ENCODE data around the gene PLA2G5.

Gene PLA2G5

GRCh38 chr1:20090119-20090518 lies 20.1 kb downstream of the PLA2G5 start:
- no peak for DNase-seq (ENCODE audit: low read depth in 2 of 2)

- DNase-seq (ENCODE audit: low read depth in 2 of 2) = no peak
Measured at GRCh38 chr1:20090641-20091040, 20.6 kb downstream of the PLA2G5 start.

- no peak for DNase-seq (ENCODE audit: low read depth in 2 of 2)
Measured at GRCh38 chr1:20093303-20093702, 23.3 kb downstream of the PLA2G5 start.

GRCh38 chr1:20093940-20094391 lies 24.0 kb downstream of the PLA2G5 start:
- DNase-seq (ENCODE audit: low read depth in 2 of 2) = no peak

GRCh38 chr1:20095564-20096434 lies 25.8 kb downstream of the PLA2G5 start:
- DNase-seq (ENCODE audit: low read depth in 2 of 2) = no peak

- DNase-seq (ENCODE audit: low read depth in 2 of 2) = no peak
Measured at GRCh38 chr1:20096840-20097447, 26.9 kb downstream of the PLA2G5 start.

- DNase-seq (ENCODE audit: low read depth in 2 of 2) = no peak
Measured at GRCh38 chr1:20099533-20099932, 29.5 kb downstream of the PLA2G5 start.

GRCh38 chr1:20100632-20101355 lies 30.8 kb downstream of the PLA2G5 start:
- no peak for DNase-seq (ENCODE audit: low read depth in 2 of 2)

- no peak for DNase-seq (ENCODE audit: low read depth in 2 of 2)
Measured at GRCh38 chr1:20102875-20103274, 32.9 kb downstream of the PLA2G5 start.

- no peak for DNase-seq (ENCODE audit: low read depth in 2 of 2)
Measured at GRCh38 chr1:20105856-20106255, 35.9 kb downstream of the PLA2G5 start.

- DNase-seq (ENCODE audit: low read depth in 2 of 2) = no peak
Measured at GRCh38 chr1:20107351-20107750, 37.4 kb downstream of the PLA2G5 start.

- no peak for DNase-seq (ENCODE audit: low read depth in 2 of 2)
Measured at GRCh38 chr1:20107796-20108195, 37.8 kb downstream of the PLA2G5 start.

GRCh38 chr1:20108366-20109123 lies 38.6 kb downstream of the PLA2G5 start:
- no peak for DNase-seq (ENCODE audit: low read depth in 2 of 2)

- no peak for DNase-seq (ENCODE audit: low read depth in 2 of 2)
Measured at GRCh38 chr1:20109223-20109856, 39.3 kb downstream of the PLA2G5 start.

GRCh38 chr1:20110679-20111078 lies 40.7 kb downstream of the PLA2G5 start:
- DNase-seq (ENCODE audit: low read depth in 2 of 2) = no peak

- no peak for DNase-seq (ENCODE audit: low read depth in 2 of 2)
Measured at GRCh38 chr1:20111452-20111851, 41.5 kb downstream of the PLA2G5 start.

GRCh38 chr1:20112279-20113000 lies 42.4 kb downstream of the PLA2G5 start:
- DNase-seq (ENCODE audit: low read depth in 2 of 2) = no peak

GRCh38 chr1:20114021-20114648 lies 44.1 kb downstream of the PLA2G5 start:
- no peak for DNase-seq (ENCODE audit: low read depth in 2 of 2)

- no peak for DNase-seq (ENCODE audit: low read depth in 2 of 2)
Measured at GRCh38 chr1:20115479-20115878, 45.5 kb downstream of the PLA2G5 start.

GRCh38 chr1:20115916-20116315 lies 45.9 kb downstream of the PLA2G5 start:
- no peak for DNase-seq (ENCODE audit: low read depth in 2 of 2)
